K562 (cell line): Measurements from ENCODE around the gene EPHA1. TPM values are rescaled to one million over a fixed set of nuclear protein-coding genes. Genes with fewer than 3 reads are reported as not detected.

Source experiments
- FOSL1 ChIP-seq: fragments of 200-800 bp; sonication (Bioruptor generic); conservative IDR thresholded peaks from 2 replicates; pipeline ENCODE4 v1.6.1; 2016; ENCODE audit warnings: missing genetic modification characterization, missing compliant biosample characterization
- GABPA ChIP-seq: fragments of 200-800 bp; sonication (Bioruptor generic); conservative IDR thresholded peaks from 2 replicates; pipeline ENCODE4 v1.6.1; 2016; ENCODE audit warnings: low read depth, missing genetic modification characterization, missing compliant biosample characterization
- MCM3 ChIP-seq: fragments of 450-650 bp; IDR thresholded peaks from 2 replicates; pipeline ENCODE4 v1.6.1; 2016
- PATZ1 ChIP-seq: fragments of 250-450 bp; sonication (Bioruptor Pico); IDR thresholded peaks from 2 replicates; pipeline ENCODE4 v1.5.0; 2020; ENCODE audit warnings: mild to moderate bottlenecking, borderline replicate concordance
- RERE ChIP-seq: sonication (generic); formaldehyde crosslinking; IDR thresholded peaks from 2 replicates; pipeline ENCODE4 v1.8.0; 2023; ENCODE audit warnings: missing genetic modification reagents, mild to moderate bottlenecking, borderline replicate concordance
- ZBTB17 ChIP-seq: fragments of 450-650 bp; formaldehyde crosslinking; IDR thresholded peaks from 2 replicates; pipeline ENCODE4 v1.4.0; 2020; ENCODE audit warnings: mild to moderate bottlenecking
- ZNF134 ChIP-seq: fragments of 250-450 bp; sonication (Bioruptor Pico); conservative IDR thresholded peaks from 2 replicates; pipeline ENCODE4 v1.4.0; 2020
- polyA plus RNA-seq, 8 experiments: library from polyadenylated mRNA; depleted of rRNA in 4 of 8; stranded (reverse) in 5 of 8; unstranded in 3 of 8; fragments of >200 nt; fragmentation: Nextera tagmentation in 2 of 8; fragmentation: Illumina TruSeq in 1 of 8; extraction: Ambion mirVana in 2 of 8; extraction: Trizol in 1 of 8; gene quantifications; 2 replicates each; pipeline versions ENCODE4 v1.2.1 to v1.2.3, GENCODE V29; 2011 to 2014; ENCODE audit warnings: inconsistent platforms in 1 of 8, missing spikeins in 1 of 8
- total RNA-seq, 7 experiments: library from RNA; depleted of rRNA in 6 of 7; stranded (reverse); fragments of >200 nt in 6 of 7; fragmentation: Illumina TruSeq in 2 of 7; extraction: Trizol in 2 of 7; gene quantifications; 2 replicates each; pipeline versions ENCODE4 v1.2.1 to v1.2.3, GENCODE V29; 2011 to 2021; ENCODE audit warnings: low replicate concordance in 1 of 7
- TF ChIP-seq, protein P1 (sequence below): fragments of 250-450 bp; sonication (Bioruptor Pico); IDR thresholded peaks from 2 replicates; pipeline ENCODE4 v1.4.0; 2020; ENCODE audit warnings: borderline replicate concordance

Gene EPHA1
- total and polyA plus RNA-seq, 9 of the 15 experiments (the other 6 are each of a cell fraction or from before 2014, with no cell fraction given), result 0.22 to 0.57 (median 0.32) TPM; not detected in 6

DNA sequence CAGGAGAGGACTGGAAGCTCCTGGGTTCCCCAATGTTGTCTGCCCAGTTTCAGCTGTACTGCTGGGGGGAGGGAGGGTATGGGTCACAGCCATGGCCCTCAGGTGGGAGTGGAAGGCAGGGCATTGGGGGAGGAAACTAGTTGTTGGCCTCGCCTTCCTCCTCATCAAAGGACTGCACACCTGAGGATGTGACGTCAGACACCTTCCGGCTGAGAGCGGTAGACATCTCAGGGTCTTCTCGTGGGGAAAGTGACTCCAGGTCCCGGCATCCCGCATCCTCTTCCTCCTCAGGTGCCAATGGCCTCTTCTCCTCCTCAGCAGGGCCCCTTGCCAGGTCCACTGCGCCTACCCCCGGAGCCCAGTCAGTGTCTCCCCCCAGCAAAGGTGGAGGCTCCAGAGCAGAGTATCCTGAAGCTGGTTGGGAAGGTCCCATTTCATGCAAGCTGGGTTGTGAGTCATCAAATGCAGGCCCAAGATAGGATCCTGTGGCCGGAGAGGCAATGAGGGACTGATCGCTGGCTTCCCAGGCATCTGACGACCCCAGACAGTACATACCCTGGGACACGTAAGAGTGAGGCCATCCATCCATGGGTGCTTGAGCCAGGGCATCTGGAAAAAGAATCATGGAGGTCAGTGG, 52.1 kb downstream of the EPHA1 start (continued):
- TF ChIP-seq, protein P1, sequence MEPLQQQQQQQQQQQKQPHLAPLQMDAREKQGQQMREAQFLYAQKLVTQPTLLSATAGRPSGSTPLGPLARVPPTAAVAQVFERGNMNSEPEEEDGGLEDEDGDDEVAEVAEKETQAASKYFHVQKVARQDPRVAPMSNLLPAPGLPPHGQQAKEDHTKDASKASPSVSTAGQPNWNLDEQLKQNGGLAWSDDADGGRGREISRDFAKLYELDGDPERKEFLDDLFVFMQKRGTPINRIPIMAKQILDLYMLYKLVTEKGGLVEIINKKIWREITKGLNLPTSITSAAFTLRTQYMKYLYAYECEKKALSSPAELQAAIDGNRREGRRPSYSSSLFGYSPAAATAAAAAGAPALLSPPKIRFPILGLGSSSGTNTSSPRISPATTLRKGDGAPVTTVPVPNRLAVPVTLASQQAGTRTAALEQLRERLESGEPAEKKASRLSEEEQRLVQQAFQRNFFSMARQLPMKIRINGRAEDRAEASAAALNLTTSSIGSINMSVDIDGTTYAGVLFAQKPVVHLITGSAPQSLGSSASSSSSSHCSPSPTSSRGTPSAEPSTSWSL, result no peak
- TF ChIP-seq RERE (no peak), ZNF134 (CRISPR knock-in tag) (no peak), MCM3 (no peak), PATZ1 (CRISPR knock-in tag) (no peak), ZBTB17 (no peak), GABPA (tag) (no peak), FOSL1 (peak; percentile 82)
